Activated CD4-positive, alpha-beta T cell treated with anti-CD3 and anti-CD28 coated beads, Interleukin-2, amount 10 ng/mL, durations not matched to agents 24 days and 14 days (primary cell): ENCODE data around the gene TYMP. TPM values are rescaled to one million over a fixed set of nuclear protein-coding genes. Genes with fewer than 3 reads are reported as not detected.

Experiments used
- DNase-seq: peaks from one replicate; pipeline ENCODE4 v3.0.0; 2022
- H3K27ac Mint-ChIP-seq: one replicate; pipeline ENCODE4 v1.8.0; 2022; ENCODE audit warnings: mild to moderate bottlenecking, mixed read lengths
- H3K27me3 Mint-ChIP-seq: one replicate; pipeline ENCODE4 v1.8.0; 2022; ENCODE audit warnings: mixed read lengths
- H3K36me3 Mint-ChIP-seq: one replicate; pipeline ENCODE4 v1.8.0; 2022; ENCODE audit warnings: low read depth, mild to moderate bottlenecking, mixed read lengths
- H3K4me1 Mint-ChIP-seq: one replicate; pipeline ENCODE4 v1.8.0; 2021; ENCODE audit warnings: mixed read lengths
- H3K4me3 Mint-ChIP-seq: one replicate; pipeline ENCODE4 v1.8.0; 2022; ENCODE audit warnings: mild to moderate bottlenecking, moderate library complexity, mixed read lengths
- H3K9me3 Mint-ChIP-seq: one replicate; pipeline ENCODE4 v1.8.0; 2021; ENCODE audit warnings: mixed read lengths
- intact Hi-C: fragments of 100-400 bp; cut with micrococcal nuclease; formaldehyde crosslinking; loops from one replicate; pipeline ENCODE4 v1.15.1; 2023
- total RNA-seq: library from RNA; stranded (reverse); gene quantifications from 2 replicates; pipeline ENCODE4 v1.2.3, GENCODE V29; 2022

TYMP gene
- total RNA-seq, 1 donor from 2014 or later: 63.0 TPM

- no peak overlapping the region for H3K27ac Mint-ChIP-seq
- intact Hi-C loops: no loop called here
- no peak overlapping the region for H3K4me3 Mint-ChIP-seq
- DNase-seq: no peak
- no peaks in the 10 kb centered on the region for H3K4me1 Mint-ChIP-seq
- H3K36me3 Mint-ChIP-seq: peaks cover 40% of the 10 kb centered on the region
- H3K27me3 Mint-ChIP-seq: no peaks in the 10 kb centered on the region
- H3K9me3 Mint-ChIP-seq: no peaks in the 10 kb centered on the region
These were observed 40.2 kb upstream of the TYMP start for GRCh38 chr22:50569896-50570535.

GRCh38 chr22:50569041-50569459 lies 39.2 kb upstream of the TYMP start:
- H3K36me3 Mint-ChIP-seq: peaks cover 37% of the 10 kb centered on the region
- intact Hi-C loops: no loop called here
- H3K27ac Mint-ChIP-seq: no peak overlapping the region

GRCh38 chr22:50568626-50569025 lies 38.8 kb upstream of the TYMP start:
- peaks cover 36% of the 10 kb centered on the region for H3K36me3 Mint-ChIP-seq
- H3K4me1 Mint-ChIP-seq: peaks cover 3% of the 10 kb centered on the region
- no peak for DNase-seq
- no peaks in the 10 kb centered on the region for H3K9me3 Mint-ChIP-seq
- H3K4me3 Mint-ChIP-seq: no peak overlapping the region
- H3K27me3 Mint-ChIP-seq: peaks cover 5% of the 10 kb centered on the region
- intact Hi-C loops: no loop called here
- H3K27ac Mint-ChIP-seq: no peak overlapping the region

More at GRCh38 chr22:50569041-50569459, 39.2 kb upstream of the TYMP start:
- H3K9me3 Mint-ChIP-seq: no peaks in the 10 kb centered on the region
- peaks cover 3% of the 10 kb centered on the region for H3K27me3 Mint-ChIP-seq
- no peaks in the 10 kb centered on the region for H3K4me1 Mint-ChIP-seq
- H3K4me3 Mint-ChIP-seq: no peak overlapping the region
- no peak for DNase-seq

DNA sequence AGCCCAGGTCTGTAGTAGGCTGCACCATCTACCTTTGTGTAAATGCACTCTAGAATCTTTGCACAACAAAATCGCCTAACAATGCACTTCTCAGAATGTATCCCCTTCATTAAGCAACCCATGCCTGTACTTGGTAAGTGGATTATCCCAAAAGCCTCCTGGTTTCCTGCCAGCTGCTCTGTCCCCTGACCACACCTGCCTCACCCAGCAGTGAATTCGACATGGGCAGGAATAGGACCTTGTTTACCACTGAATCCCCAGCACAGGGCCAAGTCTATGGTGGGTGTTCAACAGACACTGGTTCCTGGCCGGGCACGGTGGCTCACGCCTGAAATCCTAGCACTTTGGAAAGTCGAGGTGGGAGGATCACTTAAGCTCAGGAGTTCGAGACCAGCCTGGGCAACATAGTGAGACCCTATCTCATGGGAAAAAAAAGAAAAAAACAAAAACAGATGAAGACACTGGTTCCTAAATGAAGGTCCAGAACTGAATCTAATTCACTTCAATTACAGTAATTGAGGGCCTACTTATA lies 38.0 kb upstream of the TYMP start:
- Mint-ChIP-seq H3K4me3 (no peak overlapping the region), H3K4me1 (peaks cover 11% of the 10 kb centered on the region), H3K27ac (no peak overlapping the region), H3K9me3 (no peaks in the 10 kb centered on the region), H3K36me3 (peaks cover 35% of the 10 kb centered on the region), H3K27me3 (peaks cover 11% of the 10 kb centered on the region)
- DNase-seq: no peak
- intact Hi-C loops: no loop called here

GRCh38 chr22:50564289-50564688 lies 34.5 kb upstream of the TYMP start:
- DNase-seq: no peak
- Mint-ChIP-seq H3K4me3 (no peak overlapping the region), H3K36me3 (peaks cover 12% of the 10 kb centered on the region), H3K4me1 (peaks cover 21% of the 10 kb centered on the region), H3K27me3 (peaks cover 14% of the 10 kb centered on the region), H3K9me3 (no peaks in the 10 kb centered on the region), H3K27ac (no peak overlapping the region)
- intact Hi-C loops: no loop called here

DNA sequence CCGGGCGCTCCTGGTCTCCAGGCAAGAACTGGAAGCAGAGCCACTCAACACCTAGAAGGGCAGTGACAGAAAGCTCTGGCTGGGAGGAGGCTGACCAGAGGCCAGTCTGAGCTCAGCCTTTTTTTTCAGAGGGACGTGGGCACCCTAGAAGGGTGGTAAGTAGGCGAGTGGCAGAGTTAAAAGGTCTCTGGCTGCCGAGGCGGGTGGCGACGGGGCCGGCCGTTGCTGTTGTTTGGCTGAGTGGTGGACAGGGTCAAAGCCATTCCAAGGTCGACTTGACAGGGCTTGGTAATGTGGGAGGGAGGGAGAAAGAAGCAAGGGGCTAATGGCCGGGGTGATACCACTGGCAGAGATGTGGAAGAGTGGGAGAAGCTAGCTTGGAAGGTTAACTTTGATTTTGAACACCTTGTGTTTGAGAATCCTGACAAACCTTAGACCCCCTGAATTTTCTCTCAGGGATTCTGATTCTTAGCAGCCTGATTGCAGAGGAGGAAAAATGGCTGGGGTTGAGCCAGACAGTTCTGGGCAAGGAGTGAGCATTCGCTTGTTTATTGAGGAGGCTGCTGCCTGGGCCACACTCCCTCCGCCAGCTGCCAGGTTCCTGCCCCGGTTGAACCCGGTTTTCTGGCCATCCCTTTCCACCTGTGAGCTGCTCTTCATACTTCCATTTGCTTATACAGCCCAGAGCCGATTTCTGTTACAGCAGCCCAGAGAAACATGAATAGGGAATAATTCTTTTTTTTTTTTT lies 33.8 kb upstream of the TYMP start:
- peaks cover 21% of the 10 kb centered on the region for H3K4me1 Mint-ChIP-seq
- no peaks in the 10 kb centered on the region for H3K9me3 Mint-ChIP-seq
- H3K36me3 Mint-ChIP-seq: peaks cover 5% of the 10 kb centered on the region
- peak overlapping the region; percentile 85 for H3K27ac Mint-ChIP-seq
- no peak for DNase-seq
- peak overlapping the region; percentile 94 for H3K4me3 Mint-ChIP-seq
- intact Hi-C loops: loop anchor here (1.0 to 2.0 kb wide), 4 partner anchors 19 to 37 kb away; partner anchors contain the start of genes CHKB and TYMP
- H3K27me3 Mint-ChIP-seq: peaks cover 14% of the 10 kb centered on the region

GRCh38 chr22:50562523-50563412 lies 33.0 kb upstream of the TYMP start, which contains the start of gene SYCE3:
Gene SYCE3 (minus strand): TSS chr22:50562919. CDS start chr22:50556405, 6,514 bp downstream.
- peak within 1 kb of the TSS; percentile 94 for H3K4me3 Mint-ChIP-seq
- peak within 1 kb of the TSS; percentile 85 for H3K27ac Mint-ChIP-seq
- peaks cover 1% of the 10 kb centered on the region for H3K36me3 Mint-ChIP-seq
- H3K4me1 Mint-ChIP-seq: peaks cover 21% of the 10 kb centered on the region
- H3K9me3 Mint-ChIP-seq: no peaks in the 10 kb centered on the region
- intact Hi-C loops: loop anchor here (1.0 to 2.0 kb wide), 4 partner anchors 20 to 36 kb away; partner anchors contain the start of genes CHKB and TYMP
- peak; percentile 100 for DNase-seq
- peaks cover 14% of the 10 kb centered on the region for H3K27me3 Mint-ChIP-seq

DNA sequence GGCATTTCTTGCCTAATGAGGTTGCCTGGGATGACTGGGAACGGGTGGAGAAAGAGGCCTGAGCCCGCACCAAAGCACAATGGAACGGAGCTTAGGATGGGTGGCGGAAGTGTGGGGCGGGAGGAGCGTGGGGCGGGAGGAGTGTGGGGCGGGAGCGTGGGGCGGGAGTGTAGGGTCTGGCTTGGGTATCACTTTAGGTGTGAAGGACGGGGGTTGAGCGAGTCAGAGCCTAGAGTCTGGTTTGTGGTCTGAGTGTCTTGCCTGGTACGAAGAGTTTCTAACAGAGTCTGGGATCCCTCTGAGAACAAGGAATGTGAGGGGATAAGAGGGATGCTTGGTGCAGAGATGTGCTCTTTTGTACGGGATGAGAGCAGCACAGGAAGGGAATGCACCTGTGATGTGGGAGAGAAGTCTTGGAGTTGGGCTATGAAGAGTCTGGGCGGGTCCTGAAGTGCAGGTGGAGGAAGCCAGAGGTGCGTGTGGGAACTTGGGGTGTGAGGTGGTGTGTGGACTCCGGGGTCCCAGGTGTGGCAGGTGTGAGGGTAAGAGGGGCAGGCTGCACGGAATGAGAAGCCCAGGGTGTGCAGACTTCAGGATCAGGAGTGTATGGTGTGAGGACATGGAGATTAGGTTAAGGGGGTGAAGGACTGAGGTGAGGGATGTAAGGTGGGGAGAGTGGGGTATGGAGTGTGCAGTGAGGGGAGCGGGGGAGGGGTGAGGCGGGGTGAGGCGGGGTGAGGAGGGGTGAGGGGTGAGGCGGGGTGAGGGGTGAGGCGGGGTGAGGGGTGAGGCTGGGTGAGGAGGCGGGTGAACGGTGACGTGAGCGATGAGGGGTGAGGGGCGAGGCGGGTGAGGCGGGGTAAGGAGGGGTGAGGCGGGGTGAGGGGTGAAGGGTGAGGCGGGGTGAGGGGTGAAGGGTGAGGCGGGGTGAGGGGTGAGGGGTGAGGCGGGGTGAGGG lies 31.9 kb upstream of the TYMP start:
- intact Hi-C loops: loop anchor here (2.0 kb wide), 2 partner anchors 23 to 31 kb away; partner anchors contain the start of gene TYMP
- no peaks in the 10 kb centered on the region for H3K36me3 Mint-ChIP-seq
- H3K27ac Mint-ChIP-seq: peak overlapping the region; percentile 67
- peak overlapping the region; percentile 72 for H3K4me3 Mint-ChIP-seq
- no peaks in the 10 kb centered on the region for H3K9me3 Mint-ChIP-seq
- peaks cover 21% of the 10 kb centered on the region for H3K4me1 Mint-ChIP-seq
- H3K27me3 Mint-ChIP-seq: peaks cover 14% of the 10 kb centered on the region
- DNase-seq: no peak

DNA sequence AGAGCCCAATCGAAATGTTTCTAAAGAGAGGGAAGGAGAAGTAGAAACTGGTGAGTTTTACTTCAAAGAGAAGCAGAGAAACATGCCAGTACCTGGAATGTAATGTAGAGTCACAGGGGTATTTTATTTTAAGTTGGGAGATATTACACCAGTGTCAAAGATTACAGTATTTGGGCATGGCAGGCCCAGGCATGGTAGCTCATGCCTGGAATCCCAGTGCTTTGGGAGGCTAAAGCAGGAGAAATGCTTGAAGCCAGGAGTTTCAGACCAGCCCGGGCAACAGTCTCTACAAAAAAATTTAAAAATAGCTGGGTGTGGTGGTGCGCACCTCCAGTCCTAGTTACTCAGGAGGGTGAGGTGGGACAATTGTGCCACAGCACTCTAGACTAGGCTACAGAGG lies 30.2 kb upstream of the TYMP start:
- peaks cover 21% of the 10 kb centered on the region for H3K4me1 Mint-ChIP-seq
- intact Hi-C loops: no loop called here
- H3K4me3 Mint-ChIP-seq: no peak overlapping the region
- H3K9me3 Mint-ChIP-seq: no peaks in the 10 kb centered on the region
- H3K27ac Mint-ChIP-seq: no peak overlapping the region
- no peaks in the 10 kb centered on the region for H3K36me3 Mint-ChIP-seq
- no peak for DNase-seq
- H3K27me3 Mint-ChIP-seq: peaks cover 14% of the 10 kb centered on the region

DNA sequence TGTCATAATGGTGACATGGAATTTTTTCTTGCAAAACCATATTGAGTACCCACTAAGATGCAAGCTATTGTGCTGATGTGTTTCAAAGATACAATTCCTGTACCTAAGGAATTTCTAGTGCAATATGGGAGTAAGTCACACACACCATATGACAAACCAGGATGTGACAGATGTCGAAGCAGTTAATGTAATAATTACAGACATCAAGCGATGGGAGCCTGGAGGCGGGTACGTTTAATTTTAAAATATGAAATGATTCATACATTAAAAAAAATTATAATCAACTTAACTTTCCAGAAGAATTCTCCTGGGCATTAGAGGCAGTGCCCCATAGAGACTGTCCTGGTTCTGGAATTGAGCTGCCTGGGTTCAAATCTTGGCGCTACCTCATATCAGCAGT lies 26.9 kb upstream of the TYMP start:
- DNase-seq: no peak
- Mint-ChIP-seq H3K27ac (no peak overlapping the region), H3K27me3 (peaks cover 2% of the 10 kb centered on the region), H3K36me3 (no peaks in the 10 kb centered on the region), H3K4me3 (no peak overlapping the region), H3K9me3 (no peaks in the 10 kb centered on the region), H3K4me1 (peaks cover 8% of the 10 kb centered on the region)
- intact Hi-C loops: no loop called here

DNA sequence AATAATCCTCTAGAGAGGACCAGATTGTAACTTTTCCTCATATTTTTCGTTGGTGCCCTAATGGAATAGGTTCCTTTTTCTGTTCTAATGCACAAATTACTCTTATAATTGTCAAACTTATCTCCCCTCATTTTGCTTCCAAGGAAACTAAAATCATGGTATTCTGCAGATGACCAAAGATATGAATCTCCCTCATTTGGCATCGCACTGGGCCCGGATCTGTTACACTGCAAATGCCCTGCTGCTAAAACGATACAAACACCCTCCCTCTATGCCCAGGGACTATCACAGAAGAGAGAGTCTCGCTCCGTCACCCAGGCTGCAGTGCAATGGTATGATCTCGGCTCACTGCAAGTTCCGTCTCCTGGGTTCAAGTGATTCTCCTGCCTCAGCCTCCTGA lies 23.5 kb upstream of the TYMP start:
- Mint-ChIP-seq H3K4me1 (peaks cover 8% of the 10 kb centered on the region), H3K27me3 (no peaks in the 10 kb centered on the region), H3K27ac (no peak overlapping the region), H3K4me3 (no peak overlapping the region), H3K36me3 (peaks cover 4% of the 10 kb centered on the region), H3K9me3 (no peaks in the 10 kb centered on the region)
- no peak for DNase-seq
- intact Hi-C loops: no loop called here

DNA sequence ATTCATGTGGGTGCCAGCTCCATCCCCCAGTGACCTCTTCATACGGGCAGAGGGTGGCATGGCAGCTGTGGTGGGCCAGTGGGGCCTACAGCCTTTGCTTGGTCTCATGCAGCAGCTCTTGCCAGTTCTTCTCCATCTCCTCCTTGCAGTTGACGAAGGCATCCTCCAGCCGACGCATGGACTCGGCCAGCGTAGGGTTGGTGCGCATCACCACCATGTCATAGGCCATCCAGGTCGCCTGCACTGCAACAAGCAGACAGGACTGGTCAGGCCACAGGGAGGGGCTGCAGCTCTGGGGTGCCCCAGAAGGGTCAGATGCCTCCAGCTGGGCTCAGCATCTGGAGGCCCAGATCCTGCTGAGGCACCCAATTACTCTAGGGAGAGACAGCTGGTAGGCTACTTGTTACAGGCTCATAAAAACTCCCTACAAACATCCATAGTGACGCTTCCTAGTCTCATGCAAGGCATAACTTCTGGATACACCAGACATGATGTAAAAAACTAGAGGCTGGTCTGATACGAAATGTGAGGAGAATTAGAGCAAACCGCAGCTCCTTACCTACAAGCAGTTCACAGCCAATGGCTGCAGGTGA lies 21.4 kb upstream of the TYMP start:
- intact Hi-C loops: no loop called here
- Mint-ChIP-seq H3K9me3 (no peaks in the 10 kb centered on the region), H3K4me3 (no peak overlapping the region), H3K27ac (no peak overlapping the region), H3K36me3 (peaks cover 4% of the 10 kb centered on the region), H3K27me3 (no peaks in the 10 kb centered on the region), H3K4me1 (peaks cover 13% of the 10 kb centered on the region)
- no peak for DNase-seq
